DMS 273 treated with DMSO at 0.1 percent for 48 hours (cell line): ENCODE results near the gene KIF14.
"Not testable (repeated sequence)": the region's sequence is repeated elsewhere in the genome, so short reads cannot be mapped to it uniquely, and the experiment has no call there.

ENCODE experiments used
- DNase-seq: peaks from one replicate; lab custom pipeline; 2025; lab: John Stamatoyannopoulos, UW

KIF14 gene

GRCh38 chr1:200634261-200635122 is 13.9 kb upstream of the KIF14 start:
- no peak for DNase-seq

DNA sequence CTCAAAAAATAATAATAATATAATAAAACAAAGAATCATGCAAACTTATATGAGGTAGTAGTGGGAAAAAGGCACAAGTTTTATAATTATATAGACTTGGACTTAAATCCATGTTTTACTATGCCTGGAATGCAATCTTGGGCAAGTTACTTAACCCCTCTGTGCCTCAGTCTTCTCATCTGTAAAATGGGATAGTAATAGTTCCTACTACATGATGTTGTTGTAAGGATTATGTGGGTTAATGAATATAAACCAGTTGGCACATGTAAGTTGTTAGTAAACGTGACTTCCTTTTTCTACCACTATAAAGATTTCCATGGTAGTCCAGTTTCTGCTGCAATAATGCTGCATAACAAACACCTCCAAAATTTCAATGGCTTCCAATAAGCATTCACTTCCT is 10.8 kb upstream of the KIF14 start:
- no peak for DNase-seq

GRCh38 chr1:200630515-200630899 is 10.0 kb upstream of the KIF14 start:
- DNase-seq, result not testable (repeated sequence)

DNA sequence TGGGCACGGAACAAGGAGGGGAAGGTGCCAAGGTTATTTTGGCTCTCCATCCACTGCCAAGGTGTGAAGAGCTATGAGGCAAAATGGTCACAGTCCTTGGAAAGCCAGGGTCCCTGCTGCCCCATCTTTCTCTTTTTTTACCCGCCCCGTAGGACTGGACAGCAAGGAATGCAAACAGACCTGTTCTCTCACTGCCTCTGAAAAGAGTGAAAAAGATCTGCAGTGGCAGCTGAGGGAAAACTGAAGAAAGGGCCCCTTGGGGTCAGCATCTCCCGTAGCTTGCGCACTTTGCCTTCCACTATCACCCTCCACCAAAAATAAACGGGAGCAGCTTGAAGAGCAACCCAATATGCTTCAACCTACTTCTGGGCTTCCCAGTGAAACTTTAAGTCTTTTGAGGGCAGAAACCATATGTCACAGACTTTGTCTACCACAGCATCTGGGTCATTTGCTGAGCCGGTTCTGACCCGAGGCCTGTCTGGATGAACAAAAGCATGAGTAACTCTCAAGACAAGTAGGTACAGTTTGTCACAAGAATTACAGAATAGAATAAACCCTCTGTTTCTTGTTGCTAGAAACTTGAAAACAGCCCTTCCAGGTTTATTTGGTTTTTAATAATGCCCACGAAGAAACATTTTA is 9.4 kb upstream of the KIF14 start:
- DNase-seq, result no peak

DNA sequence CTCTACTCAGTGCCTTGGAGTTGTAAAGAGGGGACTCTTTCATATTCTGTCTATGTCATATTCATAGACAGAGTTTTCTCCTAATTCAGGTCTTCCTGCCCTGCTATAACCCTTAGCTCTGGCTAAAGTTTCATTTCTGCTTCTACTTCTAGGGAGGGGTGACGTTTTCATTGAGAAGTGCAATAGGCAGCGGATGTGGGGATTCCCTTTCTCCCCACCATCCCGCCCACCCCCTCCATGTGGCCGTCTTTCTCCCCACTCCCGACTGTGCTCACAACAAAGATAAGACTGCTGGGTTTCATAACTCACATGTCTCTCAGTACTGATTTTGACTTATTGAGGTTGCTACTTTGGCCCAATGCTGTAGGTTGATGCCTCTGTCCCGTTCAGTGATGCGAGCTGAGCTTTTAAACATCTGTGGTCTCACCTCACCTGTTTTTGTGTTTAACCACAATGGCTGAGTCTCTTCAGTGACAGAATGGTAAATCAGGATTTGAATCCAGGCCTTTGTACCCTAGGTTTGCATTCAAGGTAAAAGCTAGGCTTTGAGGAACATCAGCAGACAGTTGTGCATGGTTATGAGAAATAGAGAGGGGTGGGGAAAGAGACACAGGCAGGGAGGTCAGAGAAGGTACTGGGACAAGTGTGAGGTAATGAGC is 7.8 kb upstream of the KIF14 start:
- no peak for DNase-seq

GRCh38 chr1:200627575-200628222 is 7.1 kb upstream of the KIF14 start:
- DNase-seq, result no peak

DNA sequence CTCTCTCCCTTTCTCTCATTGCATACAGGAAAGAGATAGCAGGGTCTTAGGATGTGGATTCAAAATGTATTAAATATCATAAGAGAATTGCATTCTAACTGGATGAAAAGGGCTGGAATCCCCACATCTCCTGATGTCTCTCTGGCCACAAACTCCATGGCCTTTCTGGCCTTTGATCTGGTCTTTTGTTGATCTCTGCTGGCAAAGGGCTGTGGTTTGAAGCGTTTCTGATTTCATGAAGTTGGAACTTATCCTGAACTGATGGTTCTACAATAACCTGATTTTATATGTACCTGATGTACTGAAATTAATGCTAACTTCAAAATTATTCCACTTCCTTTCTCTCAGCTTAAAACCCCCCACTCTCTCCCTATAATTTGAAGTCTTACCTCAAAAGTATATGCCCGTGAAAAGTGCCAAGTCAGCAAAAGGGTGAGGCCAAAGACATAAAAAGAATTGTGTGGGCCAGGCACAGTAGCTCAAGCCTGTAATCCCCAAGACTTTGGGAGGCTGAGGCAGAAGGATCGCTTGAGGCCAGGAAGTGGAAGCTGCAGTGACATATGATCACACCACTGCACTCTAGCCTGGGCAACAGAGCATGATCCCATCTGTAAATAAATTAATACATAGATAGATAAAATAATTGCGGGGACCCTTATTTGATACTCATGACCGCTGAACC is 6.4 kb upstream of the KIF14 start:
- no peak for DNase-seq

DNA sequence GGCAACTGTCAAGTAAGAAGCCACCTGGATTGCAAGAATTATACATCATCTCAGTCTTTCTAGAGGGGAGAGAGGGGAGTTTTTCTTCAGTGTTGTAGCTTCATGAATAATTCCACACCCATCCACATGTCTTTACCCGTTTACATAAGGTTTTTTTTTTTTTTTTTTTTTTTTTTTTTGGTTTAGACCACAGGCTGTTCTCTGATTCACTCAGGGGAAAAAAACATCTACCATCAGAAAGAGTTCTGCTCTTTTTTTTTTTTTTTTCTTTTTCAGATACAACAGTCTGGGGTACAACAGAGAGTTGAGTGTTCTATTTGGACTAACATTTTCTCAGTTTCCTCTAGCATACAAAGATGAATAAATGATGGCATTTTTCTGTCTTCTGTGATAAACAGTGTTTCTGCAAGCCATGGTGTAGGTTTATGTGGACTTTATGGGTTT is 4.9 kb upstream of the KIF14 start:
- DNase-seq, result no peak

DNA sequence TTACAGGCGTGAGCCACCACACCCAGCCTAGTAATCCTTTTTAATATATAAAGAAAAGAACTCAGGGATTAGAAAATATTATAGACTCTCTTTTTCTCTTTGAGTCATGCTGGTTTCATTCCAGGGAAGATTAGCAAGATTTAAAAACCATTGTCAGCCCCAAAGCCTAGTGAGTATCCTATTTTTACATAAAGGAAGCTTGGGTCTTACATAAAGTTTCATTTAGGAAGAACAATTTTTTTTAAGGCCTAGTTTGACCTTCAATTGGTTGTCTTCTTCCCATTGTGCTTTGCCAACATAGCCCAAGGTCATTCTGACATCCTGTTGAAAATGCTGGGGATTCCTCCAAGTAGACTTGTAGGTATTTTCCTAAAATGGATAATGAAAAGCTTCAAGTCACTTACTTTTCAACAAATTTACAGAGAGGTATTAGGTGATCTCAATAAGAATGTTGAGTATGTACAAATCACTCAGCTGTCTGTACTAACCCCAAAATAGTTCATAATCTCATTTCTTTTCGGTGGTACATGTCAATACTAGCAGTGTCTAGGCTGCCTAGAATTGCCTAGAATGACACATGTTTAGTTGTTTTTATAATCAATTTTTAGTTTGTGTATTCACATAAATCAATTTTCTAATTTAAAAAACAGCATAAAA is 4.3 kb upstream of the KIF14 start:
- DNase-seq, result no peak

- no peak for DNase-seq
These were observed 668 bp downstream of the KIF14 start for GRCh38 chr1:200619894-200620272.

GRCh38 chr1:200610846-200611245 is 9.7 kb downstream of the KIF14 start:
- peak; percentile 32 for DNase-seq

- no peak for DNase-seq
These were observed 17.9 kb downstream of the KIF14 start for GRCh38 chr1:200602632-200603031.

DNA sequence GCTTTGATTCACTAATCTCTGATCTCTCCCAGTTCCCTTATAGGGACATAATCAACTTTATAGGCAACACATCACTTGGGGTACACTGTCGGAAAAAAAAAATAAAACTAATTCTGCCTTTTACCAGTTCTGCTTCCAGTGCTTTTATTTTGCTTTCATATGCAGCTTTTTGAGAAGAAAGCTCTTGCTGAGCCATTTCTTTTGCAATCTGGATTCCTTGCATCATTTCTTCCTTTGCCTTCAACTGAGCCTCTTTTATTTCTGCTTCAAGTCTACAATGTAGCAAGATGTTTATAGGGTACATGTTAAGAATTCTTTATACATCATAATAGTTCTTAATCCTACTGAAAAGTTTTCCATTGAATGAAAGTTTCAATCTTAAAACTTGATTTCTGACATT is 30.6 kb downstream of the KIF14 start:
- no peak for DNase-seq

DNA sequence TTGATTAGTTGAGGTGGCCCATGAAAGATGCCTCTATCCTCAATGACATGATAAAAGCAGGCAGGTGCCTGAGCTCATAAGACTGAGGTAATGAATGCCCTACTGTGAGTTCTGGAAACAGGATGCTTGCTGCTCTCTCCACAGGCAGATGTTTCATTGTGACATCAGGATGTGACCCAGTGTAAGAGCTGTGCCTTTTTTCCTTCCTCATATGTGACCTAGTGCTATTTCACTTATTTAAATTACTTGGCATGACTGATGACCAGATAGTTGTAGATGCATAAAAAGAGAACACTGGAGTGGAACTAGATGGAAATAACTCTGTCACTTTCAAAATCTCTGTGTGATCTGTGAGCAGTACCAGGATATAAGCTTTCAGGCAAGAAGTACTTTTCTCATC is 31.9 kb downstream of the KIF14 start:
- no peak for DNase-seq

- no peak for DNase-seq
These were observed 56.2 kb downstream of the KIF14 start for GRCh38 chr1:200564319-200564718.

DNA sequence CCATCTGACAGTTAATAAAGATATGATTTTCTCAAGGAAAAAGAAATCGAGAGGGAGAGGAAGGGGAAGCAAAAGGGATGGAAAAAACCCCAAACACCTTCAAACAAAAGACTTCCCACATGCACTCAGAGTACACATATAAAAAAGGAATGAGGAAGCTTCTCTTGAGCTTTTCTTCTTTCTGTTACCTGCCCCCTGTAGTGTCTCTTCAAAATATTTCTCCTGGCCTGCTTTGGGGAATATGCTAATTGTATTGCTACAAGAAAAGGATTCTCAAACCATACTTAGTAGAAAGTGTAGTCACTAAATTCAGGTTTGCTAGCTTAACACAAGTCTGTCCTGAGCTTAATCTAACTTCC is 58.7 kb downstream of the KIF14 start:
- DNase-seq, result no peak

- peak; percentile 5 for DNase-seq
These were observed 61.6 kb downstream of the KIF14 start for GRCh38 chr1:200558866-200559459.

GRCh38 chr1:200556002-200556401 is 64.5 kb downstream of the KIF14 start:
- DNase-seq, result no peak

- not testable (repeated sequence) for DNase-seq
These were observed 67.8 kb downstream of the KIF14 start for GRCh38 chr1:200552737-200553136.

GRCh38 chr1:200550367-200550766 is 70.2 kb downstream of the KIF14 start:
- no peak for DNase-seq

DNA sequence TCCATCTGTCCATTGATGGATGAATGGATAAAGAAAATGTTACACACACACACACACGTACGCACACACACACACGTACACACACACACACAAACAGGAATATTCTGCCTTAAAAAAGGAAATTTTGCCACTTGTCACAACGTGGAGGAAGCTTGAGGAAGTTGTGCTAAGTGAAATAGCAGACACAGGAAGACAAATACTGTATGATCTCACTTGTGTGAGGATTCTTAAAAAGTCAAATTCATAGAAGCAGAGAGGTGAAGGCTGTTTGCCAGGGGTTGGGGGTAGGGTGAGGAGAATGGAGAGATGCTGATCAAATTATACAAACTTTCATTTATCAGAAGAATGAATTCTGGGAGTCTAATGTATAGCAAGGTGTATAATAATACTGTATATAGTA is 73.2 kb downstream of the KIF14 start:
- no peak for DNase-seq
